ENCODE results near the gene MANEA. TPM values are rescaled to one million over a fixed set of nuclear protein-coding genes. Genes with fewer than 3 reads are reported as not detected.
"Not testable (repeated sequence)": the region's sequence is repeated elsewhere in the genome, so short reads cannot be mapped to it uniquely, and the experiment has no call there.

MANEA gene
- total and polyA plus RNA-seq, 3 experiments from 2014 or later, result 5.0 to 23.1 (median 19.3) TPM

DNA sequence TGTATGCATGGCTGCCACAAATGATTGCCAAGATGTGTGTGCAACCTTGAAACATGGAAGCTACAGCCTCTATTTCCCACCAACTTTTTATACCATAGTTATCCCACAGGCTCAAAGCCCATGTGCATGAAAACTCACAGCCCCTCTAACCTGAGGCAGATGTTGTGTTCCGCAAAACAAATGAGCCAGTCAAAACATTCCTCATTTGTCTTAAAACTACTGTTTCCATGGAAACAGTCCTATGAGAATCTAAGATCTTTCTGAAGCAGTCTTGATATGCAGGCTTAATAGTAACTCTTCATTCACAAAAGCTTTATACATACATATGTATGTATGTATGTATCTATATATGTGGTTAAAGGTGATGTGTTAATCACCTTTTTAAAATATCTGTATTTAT lies 31.2 kb upstream of the MANEA start:
- H3K27ac ChIP-seq (ENCODE audit: low read depth, low read length), result no peak overlapping the region
- no peaks in the 10 kb centered on the region for H3K27me3 ChIP-seq (ENCODE audit: insufficient read depth, low read length, poor library complexity, severe bottlenecking)
- no peaks in the 10 kb centered on the region for H3K4me1 ChIP-seq (ENCODE audit: insufficient read depth, low read length)
- H3K4me3 ChIP-seq (ENCODE audit: low read length), result no peak overlapping the region
- DNase-seq, result no peak
- no peaks in the 10 kb centered on the region for H3K9me3 ChIP-seq (ENCODE audit: low read length)
- Mint-ChIP-seq H3K27me3 (peaks cover 1 to 5% of the 10 kb centered on the region in 2 donors), H3K4me3 (no peak overlapping the region), H3K9me3 (no peaks in the 10 kb centered on the region), H3K36me3 (no peaks in the 10 kb centered on the region), H3K4me1 (no peaks in the 10 kb centered on the region), H3K27ac (no peak overlapping the region)
- CTCF ChIA-PET, result no interaction called here
- no peaks in the 10 kb centered on the region for H3K36me3 ChIP-seq (ENCODE audit: insufficient read depth, low read length)
- POLR2A ChIA-PET, result no interaction called here

DNA sequence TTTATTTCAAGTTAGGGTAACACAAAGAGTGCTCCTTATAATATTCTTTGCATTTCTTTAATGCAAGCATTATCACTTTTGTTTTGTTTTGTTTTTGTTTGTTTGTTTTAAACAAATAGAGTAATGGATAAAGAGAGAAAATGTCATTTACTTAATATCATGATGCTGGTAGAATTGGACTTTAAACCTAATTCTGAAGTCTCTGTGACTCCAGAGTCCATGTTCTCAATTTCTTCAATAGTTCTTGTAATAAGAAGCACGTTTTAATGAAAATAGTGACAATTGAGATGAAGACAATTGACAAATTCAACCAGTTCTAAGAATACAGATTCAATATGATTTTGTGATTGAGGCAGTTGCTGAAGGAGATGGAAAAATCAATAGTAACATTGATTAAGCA lies 30.3 kb upstream of the MANEA start:
- Histone ChIP-seq H3K9me3 (ENCODE audit: low read length) (no peaks in the 10 kb centered on the region), H3K36me3 (ENCODE audit: insufficient read depth, low read length) (no peaks in the 10 kb centered on the region), H3K4me1 (ENCODE audit: insufficient read depth, low read length) (no peaks in the 10 kb centered on the region), H3K4me3 (ENCODE audit: low read length) (no peak overlapping the region), H3K27ac (ENCODE audit: low read depth, low read length) (no peak overlapping the region), H3K27me3 (ENCODE audit: insufficient read depth, low read length, poor library complexity, severe bottlenecking) (no peaks in the 10 kb centered on the region)
- DNase-seq, result no peak
- Mint-ChIP-seq H3K27ac (no peak overlapping the region), H3K4me3 (no peak overlapping the region), H3K36me3 (no peaks in the 10 kb centered on the region), H3K27me3 (peaks cover 1 to 8% of the 10 kb centered on the region in 2 donors), H3K9me3 (no peaks in the 10 kb centered on the region), H3K4me1 (no peaks in the 10 kb centered on the region)
- CTCF ChIA-PET, result no interaction called here
- POLR2A ChIA-PET, result no interaction called here

DNA sequence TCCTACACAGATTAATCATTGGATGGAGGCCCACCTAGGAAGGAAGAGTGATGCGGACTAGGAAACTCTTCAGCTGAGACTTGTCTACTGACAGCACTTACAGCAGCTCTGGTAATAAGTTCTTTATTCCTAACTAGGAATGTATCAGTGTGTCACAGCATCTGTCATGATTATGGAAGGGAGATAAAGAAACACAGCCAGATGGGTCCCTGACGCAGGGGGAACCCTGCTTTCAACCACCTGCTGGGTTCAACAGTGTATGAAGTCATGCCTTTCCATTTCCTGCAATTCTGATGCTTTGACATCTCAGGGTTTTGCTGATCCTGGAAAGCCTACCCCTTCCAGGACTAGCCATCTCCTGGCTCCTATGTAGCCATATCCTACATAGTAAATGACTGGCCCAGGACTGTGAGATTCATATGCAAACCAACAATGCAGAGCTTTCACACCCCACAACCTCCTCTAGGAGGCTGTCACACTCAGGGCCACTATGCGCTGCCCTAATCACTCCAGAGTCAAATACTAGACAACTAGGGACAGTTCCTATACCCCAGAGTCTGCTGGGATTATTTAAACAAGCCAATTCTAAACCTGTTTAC lies 29.0 kb upstream of the MANEA start:
- POLR2A ChIA-PET, result no interaction called here
- Histone ChIP-seq H3K4me1 (ENCODE audit: insufficient read depth, low read length) (no peaks in the 10 kb centered on the region), H3K27ac (ENCODE audit: low read depth, low read length) (no peak overlapping the region), H3K36me3 (ENCODE audit: insufficient read depth, low read length) (no peaks in the 10 kb centered on the region), H3K4me3 (ENCODE audit: low read length) (no peak overlapping the region), H3K9me3 (ENCODE audit: low read length) (no peaks in the 10 kb centered on the region), H3K27me3 (ENCODE audit: insufficient read depth, low read length, poor library complexity, severe bottlenecking) (no peaks in the 10 kb centered on the region)
- Mint-ChIP-seq H3K36me3 (no peaks in the 10 kb centered on the region), H3K4me3 (no peak overlapping the region), H3K4me1 (no peaks in the 10 kb centered on the region), H3K9me3 (peaks cover 0 to 2% (median 0%) of the 10 kb centered on the region in 5 donors), H3K27ac (peak overlapping the region in 1 of 8 donors; percentile 31), H3K27me3 (peaks cover 1 to 12% of the 10 kb centered on the region in 2 donors)
- CTCF ChIA-PET, result no interaction called here
- DNase-seq, result no peak

DNA sequence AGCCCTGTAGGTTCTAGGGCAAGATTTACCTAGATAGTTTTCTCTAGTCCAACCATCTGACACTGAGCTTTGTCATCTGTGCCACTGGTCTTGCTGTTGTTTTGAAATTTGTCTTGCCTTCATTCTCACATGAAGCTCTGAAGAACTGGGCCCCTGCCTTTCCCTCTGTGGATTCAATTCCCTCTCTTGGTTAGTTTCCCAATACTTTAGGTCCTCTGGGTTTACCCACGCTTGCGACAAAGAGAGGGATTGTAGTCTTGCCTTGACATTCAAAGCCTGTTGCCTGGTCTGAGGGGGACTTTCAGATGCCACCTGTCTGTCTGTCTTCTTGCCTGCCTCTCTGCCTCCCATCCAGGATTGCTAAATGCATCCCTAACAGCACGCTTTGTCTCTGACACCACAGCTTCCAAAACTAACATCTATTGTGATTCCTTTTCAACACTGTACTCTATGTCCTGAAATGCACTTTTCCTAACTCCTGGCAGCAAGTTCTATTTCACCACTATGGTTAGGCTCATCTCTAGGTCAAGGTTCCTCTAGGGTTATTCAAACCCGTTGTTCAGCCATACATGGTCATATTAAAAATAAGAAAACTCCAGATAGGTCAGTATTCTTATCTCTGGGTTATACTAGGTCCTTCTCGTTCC lies 25.5 kb upstream of the MANEA start:
- Histone ChIP-seq H3K9me3 (ENCODE audit: low read length) (no peaks in the 10 kb centered on the region), H3K27me3 (ENCODE audit: insufficient read depth, low read length, poor library complexity, severe bottlenecking) (no peaks in the 10 kb centered on the region), H3K27ac (ENCODE audit: low read depth, low read length) (no peak overlapping the region), H3K4me1 (ENCODE audit: insufficient read depth, low read length) (no peaks in the 10 kb centered on the region), H3K4me3 (ENCODE audit: low read length) (no peak overlapping the region), H3K36me3 (ENCODE audit: insufficient read depth, low read length) (no peaks in the 10 kb centered on the region)
- Mint-ChIP-seq H3K27ac (peak overlapping the region in 1 of 8 donors; percentile 26), H3K4me1 (no peaks in the 10 kb centered on the region), H3K9me3 (peaks cover 11 to 25% (median 18%) of the 10 kb centered on the region in 5 donors), H3K36me3 (peaks cover 0 to 25% (median 8%) of the 10 kb centered on the region in 3 donors), H3K4me3 (no peak overlapping the region), H3K27me3 (peaks cover 4 to 21% of the 10 kb centered on the region in 2 donors)
- DNase-seq, result no peak
- ChIA-PET POLR2A (no interaction called here), CTCF (no interaction called here)

DNA sequence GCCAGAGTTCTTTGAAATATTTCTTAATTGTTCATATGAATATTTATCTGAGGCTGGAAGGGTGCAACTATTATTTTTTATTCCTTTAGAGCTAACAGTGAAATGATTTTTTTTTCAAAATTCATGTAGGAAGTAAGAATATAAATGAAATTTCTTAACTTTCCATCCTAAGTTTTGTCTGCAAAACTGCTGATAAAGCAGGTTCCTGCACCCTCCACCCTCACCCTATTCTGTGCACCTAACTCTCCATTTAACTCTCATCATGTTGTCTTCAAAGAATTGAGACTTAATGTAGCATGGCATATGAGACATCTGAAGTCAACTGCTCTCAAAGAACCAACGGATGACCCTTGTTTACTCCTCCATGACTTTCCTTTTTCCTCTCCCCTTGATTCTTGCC lies 23.5 kb upstream of the MANEA start:
- Mint-ChIP-seq H3K36me3 (peaks cover 0 to 35% (median 13%) of the 10 kb centered on the region in 3 donors), H3K9me3 (peaks cover 11 to 25% (median 18%) of the 10 kb centered on the region in 5 donors), H3K27ac (no peak overlapping the region), H3K4me3 (no peak overlapping the region), H3K4me1 (no peaks in the 10 kb centered on the region), H3K27me3 (peaks cover 4 to 21% of the 10 kb centered on the region in 2 donors)
- ChIA-PET POLR2A (no interaction called here), CTCF (no interaction called here)
- H3K36me3 ChIP-seq (ENCODE audit: insufficient read depth, low read length), result no peaks in the 10 kb centered on the region
- H3K27ac ChIP-seq (ENCODE audit: low read depth, low read length), result no peak overlapping the region
- H3K4me3 ChIP-seq (ENCODE audit: low read length), result no peak overlapping the region
- no peaks in the 10 kb centered on the region for H3K27me3 ChIP-seq (ENCODE audit: insufficient read depth, low read length, poor library complexity, severe bottlenecking)
- DNase-seq, result no peak
- no peaks in the 10 kb centered on the region for H3K4me1 ChIP-seq (ENCODE audit: insufficient read depth, low read length)
- no peaks in the 10 kb centered on the region for H3K9me3 ChIP-seq (ENCODE audit: low read length)

DNA sequence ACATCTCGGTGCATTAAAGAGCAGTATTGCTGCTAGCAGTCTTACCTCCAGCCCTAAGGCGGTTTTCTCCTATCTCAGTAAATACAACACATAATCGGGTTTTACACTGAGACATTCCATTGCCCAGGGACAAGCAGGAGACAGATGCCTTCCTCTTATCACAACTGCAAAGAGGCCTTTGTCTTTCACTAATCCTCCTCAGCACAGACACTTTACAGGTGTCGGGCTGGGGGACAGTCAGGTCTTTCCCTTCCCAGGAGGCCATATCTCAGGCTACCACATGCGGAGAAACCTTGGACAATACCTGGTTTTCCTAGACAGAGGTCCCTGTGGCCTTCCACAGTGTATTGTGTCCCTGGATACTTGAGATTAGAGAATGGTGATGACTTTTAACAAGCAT lies 16.4 kb upstream of the MANEA start:
- H3K4me3 Mint-ChIP-seq; H3K9me3 Mint-ChIP-seq; H3K27ac ChIP-seq (ENCODE audit: low read depth, low read length); H3K4me1 Mint-ChIP-seq; H3K4me1 ChIP-seq (ENCODE audit: insufficient read depth, low read length); CTCF ChIA-PET; H3K27ac Mint-ChIP-seq; H3K4me3 ChIP-seq (ENCODE audit: low read length); DNase-seq; H3K27me3 ChIP-seq (ENCODE audit: insufficient read depth, low read length, poor library complexity, severe bottlenecking); H3K36me3 ChIP-seq (ENCODE audit: insufficient read depth, low read length); H3K27me3 Mint-ChIP-seq; H3K9me3 ChIP-seq (ENCODE audit: low read length); POLR2A ChIA-PET: not testable (repeated sequence)
- peaks cover 5 to 17% (median 16%) of the 10 kb centered on the region in 3 donors for H3K36me3 Mint-ChIP-seq

DNA sequence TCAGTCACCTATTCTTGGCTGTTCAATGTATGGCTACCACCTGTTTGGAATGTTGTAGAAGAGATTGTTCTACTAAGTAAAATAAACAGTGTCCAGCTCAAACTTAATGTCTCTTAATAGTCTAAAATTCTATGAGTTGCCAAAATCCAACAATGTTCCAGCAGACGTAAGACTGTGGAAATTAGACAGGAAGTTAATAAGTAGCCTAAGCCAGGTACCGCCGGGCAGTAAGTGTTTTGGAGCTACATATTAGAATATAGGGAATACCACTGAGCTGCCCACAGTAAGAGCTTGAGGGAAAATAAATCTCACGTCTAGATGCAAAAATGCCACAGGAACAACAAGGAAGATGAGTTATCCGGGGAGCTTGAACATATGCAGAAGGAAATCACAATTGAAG lies 7.8 kb upstream of the MANEA start:
- peaks cover under 1% of the 10 kb centered on the region for H3K4me1 ChIP-seq (ENCODE audit: insufficient read depth, low read length)

DNA sequence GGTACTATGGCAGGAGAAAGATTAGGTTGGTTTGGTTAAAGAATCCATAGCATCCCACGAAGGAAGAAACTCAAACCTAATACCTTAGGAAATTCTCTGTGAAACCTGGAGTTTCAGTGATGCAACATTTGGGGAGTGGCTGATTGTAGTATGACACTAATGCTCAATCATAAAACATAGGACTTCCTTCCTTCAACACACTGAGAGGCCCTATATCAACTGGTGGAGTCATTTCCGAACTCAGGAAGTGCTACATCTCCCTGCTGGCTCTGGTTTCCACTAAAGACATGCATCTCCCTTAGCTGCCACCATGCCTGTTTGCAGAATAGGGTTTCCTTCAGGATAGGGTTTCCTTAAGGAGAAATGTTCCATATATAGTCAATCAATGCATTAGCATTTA lies 5.2 kb upstream of the MANEA start:
- no peaks in the 10 kb centered on the region for H3K36me3 ChIP-seq (ENCODE audit: insufficient read depth, low read length)
- H3K4me1 ChIP-seq (ENCODE audit: insufficient read depth, low read length), result peaks cover 13% of the 10 kb centered on the region
- Mint-ChIP-seq H3K27me3 (peaks cover 0 to 2% of the 10 kb centered on the region in 2 donors), H3K27ac (no peak overlapping the region), H3K4me1 (peaks cover 44 to 62% (median 57%) of the 10 kb centered on the region in 3 donors), H3K4me3 (no peak overlapping the region), H3K9me3 (no peaks in the 10 kb centered on the region), H3K36me3 (peaks cover 0 to 12% (median 4%) of the 10 kb centered on the region in 3 donors)
- CTCF ChIA-PET, result no interaction called here
- no peaks in the 10 kb centered on the region for H3K27me3 ChIP-seq (ENCODE audit: insufficient read depth, low read length, poor library complexity, severe bottlenecking)
- DNase-seq, result no peak
- H3K4me3 ChIP-seq (ENCODE audit: low read length), result no peak overlapping the region
- no peaks in the 10 kb centered on the region for H3K9me3 ChIP-seq (ENCODE audit: low read length)
- no peak overlapping the region for H3K27ac ChIP-seq (ENCODE audit: low read depth, low read length)
- POLR2A ChIA-PET, result no interaction called here

More for the DNA sequence above, 7.8 kb upstream of the MANEA start:
- no peak for DNase-seq
- H3K36me3 Mint-ChIP-seq, result peaks cover 0 to 6% (median 4%) of the 10 kb centered on the region in 3 donors
- H3K9me3 Mint-ChIP-seq, result no peaks in the 10 kb centered on the region
- Histone ChIP-seq H3K27me3 (ENCODE audit: insufficient read depth, low read length, poor library complexity, severe bottlenecking) (no peaks in the 10 kb centered on the region), H3K4me3 (ENCODE audit: low read length) (no peak overlapping the region), H3K36me3 (ENCODE audit: insufficient read depth, low read length) (no peaks in the 10 kb centered on the region), H3K27ac (ENCODE audit: low read depth, low read length) (no peak overlapping the region), H3K9me3 (ENCODE audit: low read length) (no peaks in the 10 kb centered on the region)
- ChIA-PET POLR2A (no interaction called here), CTCF (no interaction called here)
- no peak overlapping the region for H3K4me3 Mint-ChIP-seq
- H3K27me3 Mint-ChIP-seq, result no peaks in the 10 kb centered on the region
- H3K4me1 Mint-ChIP-seq, result peaks cover 34 to 41% (median 39%) of the 10 kb centered on the region in 3 donors
- no peak overlapping the region for H3K27ac Mint-ChIP-seq
